HL-60 (cell line): ENCODE results near the gene MSL2.

Source experiments
- DNase-seq, 2 experiments: peaks; one replicate each; pipeline ENCODE4 v3.0.0-alpha.2; 2010 to 2020; ENCODE audit warnings: low read depth in 1 of 2, low spot score in 1 of 2
- H3K27ac ChIP-seq: fragments of 250-450 bp; sonication (Bioruptor Pico); replicated peaks from 2 replicates; pipeline ENCODE4 v1.5.1; 2020; ENCODE audit warnings: mild to moderate bottlenecking, moderate library complexity
- H3K27me3 ChIP-seq: fragments of 250-450 bp; sonication (Bioruptor Pico); 2 replicates; pipeline ENCODE4 v1.5.1; 2021; ENCODE audit warnings: mild to moderate bottlenecking, moderate library complexity; ENCODE audit not compliant: insufficient read depth, poor library complexity, severe bottlenecking
- H3K4me3 ChIP-seq: replicated peaks from 2 replicates; pipeline ENCODE4 v1.5.1; 2011; ENCODE audit warnings: mild to moderate bottlenecking, control low read depth, low read length; ENCODE audit not compliant: insufficient read depth
- CTCF ChIP-seq: IDR thresholded peaks from one replicate; pipeline ENCODE4 v1.5.1; 2011; ENCODE audit warnings: low read length, control low read depth, inconsistent platforms; ENCODE audit not compliant: insufficient read depth
- GABPA ChIP-seq: IDR thresholded peaks from 2 replicates; pipeline ENCODE4 v1.6.1; 2012; ENCODE audit warnings: low read depth
- POLR2AphosphoS5 ChIP-seq: IDR thresholded peaks from 2 replicates; pipeline ENCODE4 v1.6.1; 2012; ENCODE audit warnings: low read depth
- REST ChIP-seq: IDR thresholded peaks from 2 replicates; pipeline ENCODE4 v1.6.1; 2012; ENCODE audit warnings: low read depth; ENCODE audit not compliant: insufficient replicate concordance
- SPI1 ChIP-seq: IDR thresholded peaks from 2 replicates; pipeline ENCODE4 v1.6.1; 2012; ENCODE audit warnings: low read depth, mild to moderate bottlenecking, borderline replicate concordance

Gene MSL2

GRCh38 chr3:136106101-136106500, 90.0 kb downstream of the MSL2 start:
- no peak for DNase-seq

GRCh38 chr3:136105044-136105443, 91.1 kb downstream of the MSL2 start:
- Histone ChIP-seq H3K4me3 (no peak overlapping the region), H3K27ac (no peak overlapping the region), H3K27me3 (no peaks in the 10 kb centered on the region)
- DNase-seq: peak in 1 of 2 experiments; percentile 15
- TF ChIP-seq CTCF (no peak), SPI1 (peak; percentile 68; the same call in 1 of the 2 replicates), POLR2AphosphoS5 (no peak), REST (no peak), GABPA (no peak)

More at GRCh38 chr3:136106101-136106500, 90.0 kb downstream of the MSL2 start:
- Histone ChIP-seq H3K27me3 (no peaks in the 10 kb centered on the region), H3K4me3 (no peak overlapping the region), H3K27ac (no peak overlapping the region)
- TF ChIP-seq CTCF (no peak), SPI1 (no peak), REST (no peak), GABPA (no peak), POLR2AphosphoS5 (no peak)
